GM04503 (cell line): ENCODE measurements around the gene QPRT.
"Not testable (repeated sequence)": the region's sequence is repeated elsewhere in the genome, so short reads cannot be mapped to it uniquely, and the experiment has no call there.

ENCODE experiments used
- DNase-seq: peaks from one replicate; pipeline ENCODE4 v3.0.0-alpha.2; 2012; ENCODE audit warnings: low read depth

The QPRT gene

DNA sequence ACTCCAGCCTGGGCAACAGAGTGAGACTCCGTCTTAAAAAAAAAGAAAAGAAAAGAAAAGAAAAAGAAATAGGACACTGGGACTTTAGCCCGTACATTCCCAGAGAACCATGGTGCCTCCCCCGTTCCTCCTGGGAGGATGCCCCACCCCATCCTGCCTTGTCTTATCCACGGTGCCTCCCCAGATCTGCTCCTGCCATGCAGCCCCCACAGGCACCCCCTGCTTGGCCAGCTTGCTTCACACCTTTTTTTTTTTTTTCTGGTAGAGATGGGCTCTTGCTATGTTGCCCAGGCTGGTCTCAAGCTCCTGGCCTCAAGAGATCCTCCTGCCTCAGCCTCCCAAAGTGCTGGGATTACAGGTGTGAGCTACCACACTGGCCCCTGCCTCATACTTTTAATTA lies 67.5 kb downstream of the QPRT start:
- not testable (repeated sequence) for DNase-seq
